Stimulated activated naive CD8-positive, alpha-beta T cell treated with anti-CD3 and anti-CD28 coated beads, Interleukin-15, Interleukin-2, amounts not matched to agents 100 ng/mL and 50 ng/mL, for 24 hours (primary cell): ENCODE data around the gene GPR39.
"Not testable (repeated sequence)": the region's sequence is repeated elsewhere in the genome, so short reads cannot be mapped to it uniquely, and the experiment has no call there.

Experiments
- H3K27ac Mint-ChIP-seq: one replicate; pipeline ENCODE4 v1.8.0; 2021; ENCODE audit warnings: mild to moderate bottlenecking, mixed read lengths
- H3K27me3 Mint-ChIP-seq: one replicate; pipeline ENCODE4 v1.8.0; 2021; ENCODE audit warnings: mixed read lengths
- H3K36me3 Mint-ChIP-seq: one replicate; pipeline ENCODE4 v1.8.0; 2021; ENCODE audit warnings: low read depth, mixed read lengths
- H3K4me1 Mint-ChIP-seq: one replicate; pipeline ENCODE4 v1.8.0; 2021; ENCODE audit warnings: low read depth, mixed read lengths
- H3K4me3 Mint-ChIP-seq: one replicate; pipeline ENCODE4 v1.8.0; 2021; ENCODE audit warnings: mild to moderate bottlenecking, mixed read lengths
- H3K9me3 Mint-ChIP-seq: one replicate; pipeline ENCODE4 v1.8.0; 2021; ENCODE audit warnings: mixed read lengths

The GPR39 gene

DNA sequence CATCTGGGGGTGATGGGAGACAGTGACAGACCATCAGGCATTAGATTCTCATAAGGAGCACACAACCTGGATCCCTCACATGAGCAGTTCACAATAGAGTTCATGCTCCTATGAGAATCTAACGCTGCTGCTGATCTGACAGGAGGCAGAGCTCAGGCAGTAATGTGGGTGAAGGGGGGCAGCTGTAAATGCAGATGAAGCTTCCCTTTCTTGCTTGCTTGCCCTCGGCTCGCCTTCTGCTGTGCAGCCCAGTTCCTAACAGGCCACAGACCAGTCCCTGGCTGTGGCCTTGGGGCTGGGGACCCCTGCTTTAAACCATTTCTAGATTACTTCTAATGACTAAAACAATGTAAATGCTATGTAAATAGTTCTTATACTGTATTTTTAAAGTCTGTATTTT, 19.6 kb upstream of the GPR39 start:
- H3K4me3 Mint-ChIP-seq, H3K27me3 Mint-ChIP-seq, H3K9me3 Mint-ChIP-seq, H3K36me3 Mint-ChIP-seq, H3K4me1 Mint-ChIP-seq, H3K27ac Mint-ChIP-seq: not testable (repeated sequence)

DNA sequence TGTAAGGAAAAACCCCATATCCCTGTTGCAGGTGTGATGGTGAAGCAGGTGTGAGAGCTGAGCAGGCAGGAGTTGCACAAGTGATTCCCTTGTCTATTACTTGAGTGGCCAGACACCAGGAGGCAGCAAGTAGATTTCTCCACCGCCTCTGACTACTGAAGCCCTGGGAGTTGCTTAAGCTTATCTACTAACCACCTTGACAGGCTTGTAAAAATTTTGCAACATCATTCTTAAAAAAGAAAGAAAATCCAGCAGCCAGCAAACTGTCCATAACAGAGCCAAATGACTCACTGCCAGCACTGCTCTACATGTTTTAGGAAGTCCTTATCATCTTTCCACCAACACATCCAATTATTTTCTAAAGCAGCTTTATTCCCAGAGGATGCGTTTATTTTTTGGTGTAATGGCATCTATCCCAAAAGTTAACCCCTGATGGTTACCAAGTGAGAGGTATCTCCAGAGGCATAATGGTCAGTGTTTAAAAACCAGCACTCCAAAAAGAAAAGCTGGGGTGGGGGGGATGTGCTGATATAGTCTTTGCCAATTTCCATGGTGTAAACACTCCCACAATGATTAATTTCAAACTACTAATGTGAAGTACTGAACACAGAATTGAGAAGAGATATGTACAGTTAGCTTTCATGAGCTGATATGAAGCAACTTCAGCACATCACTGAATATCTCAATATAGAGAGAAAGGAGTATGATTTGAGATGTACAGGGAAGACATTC, 16.3 kb upstream of the GPR39 start:
- H3K27me3 Mint-ChIP-seq, result no peaks in the 10 kb centered on the region
- no peaks in the 10 kb centered on the region for H3K9me3 Mint-ChIP-seq
- no peak overlapping the region for H3K27ac Mint-ChIP-seq
- H3K36me3 Mint-ChIP-seq, result no peaks in the 10 kb centered on the region
- H3K4me3 Mint-ChIP-seq, result no peak overlapping the region
- no peaks in the 10 kb centered on the region for H3K4me1 Mint-ChIP-seq

DNA sequence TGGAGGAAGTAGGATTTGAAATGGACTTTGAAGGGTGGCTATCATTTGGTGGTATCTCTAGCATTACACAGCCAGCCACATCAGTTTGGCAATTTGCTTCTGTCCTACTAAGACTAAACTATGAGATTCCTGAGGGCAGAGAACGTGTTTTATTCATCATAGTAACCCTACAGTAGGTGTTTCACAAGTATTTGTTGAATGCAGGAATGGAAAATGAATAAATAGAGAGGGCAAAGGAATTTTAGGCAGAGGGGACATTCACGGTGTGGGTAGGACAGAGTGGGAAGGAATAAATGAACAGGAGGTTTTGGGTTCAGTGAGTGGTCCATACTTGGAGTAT, 15.7 kb upstream of the GPR39 start:
- Mint-ChIP-seq H3K4me1 (no peaks in the 10 kb centered on the region), H3K27ac (no peak overlapping the region), H3K27me3 (no peaks in the 10 kb centered on the region), H3K4me3 (no peak overlapping the region), H3K36me3 (no peaks in the 10 kb centered on the region), H3K9me3 (peaks cover 2% of the 10 kb centered on the region)

GRCh38 chr2:132401326-132401725, 15.3 kb upstream of the GPR39 start:
- Mint-ChIP-seq H3K4me3 (no peak overlapping the region), H3K27ac (no peak overlapping the region), H3K4me1 (no peaks in the 10 kb centered on the region), H3K36me3 (no peaks in the 10 kb centered on the region), H3K27me3 (peaks cover 4% of the 10 kb centered on the region), H3K9me3 (peaks cover 5% of the 10 kb centered on the region)

GRCh38 chr2:132403146-132403545, 13.5 kb upstream of the GPR39 start:
- Mint-ChIP-seq H3K4me1 (no peaks in the 10 kb centered on the region), H3K9me3 (peaks cover 12% of the 10 kb centered on the region), H3K4me3 (no peak overlapping the region), H3K27ac (no peak overlapping the region), H3K27me3 (peaks cover 8% of the 10 kb centered on the region), H3K36me3 (no peaks in the 10 kb centered on the region)

DNA sequence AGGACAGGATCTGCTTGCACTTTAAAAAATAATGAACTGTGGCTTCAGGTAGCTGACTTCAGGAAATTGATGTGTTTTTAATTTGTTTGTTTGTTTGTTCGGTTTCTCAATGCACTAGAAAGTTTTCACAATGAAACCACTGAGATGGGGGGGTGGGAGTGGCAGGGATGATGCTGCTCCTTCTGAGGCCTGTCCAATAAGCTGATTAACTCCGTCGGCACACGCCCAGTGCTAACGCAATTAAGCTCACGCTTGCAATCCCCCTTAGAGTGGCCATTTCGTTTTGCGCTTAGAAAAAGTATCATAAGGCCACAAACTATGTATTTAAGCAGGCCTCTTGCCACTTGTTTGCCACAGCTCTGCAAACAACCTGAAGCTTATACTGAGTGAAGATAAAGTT, 12.5 kb upstream of the GPR39 start:
- Mint-ChIP-seq H3K36me3 (no peaks in the 10 kb centered on the region), H3K9me3 (peaks cover 12% of the 10 kb centered on the region), H3K27me3 (peaks cover 8% of the 10 kb centered on the region), H3K27ac (no peak overlapping the region), H3K4me3 (no peak overlapping the region), H3K4me1 (no peaks in the 10 kb centered on the region)

DNA sequence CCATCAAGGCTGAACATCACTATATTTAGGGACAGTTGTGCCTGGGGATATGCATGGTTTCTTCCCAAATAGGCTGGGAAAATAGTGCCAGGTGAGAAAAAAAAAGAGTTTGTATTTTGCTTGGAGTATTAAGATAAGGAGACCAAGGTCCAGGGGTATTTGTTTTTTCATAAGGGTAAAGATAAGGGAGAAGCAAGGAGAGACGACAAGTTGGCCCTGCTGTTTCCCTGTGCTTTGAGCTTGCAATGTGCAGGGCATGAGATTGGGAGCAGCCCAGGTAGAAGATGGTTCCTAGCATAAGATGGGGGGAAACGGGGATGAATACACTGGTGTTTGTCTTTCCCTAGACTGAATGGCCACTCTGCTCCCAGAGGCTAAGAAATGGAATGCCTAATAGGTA, 8.8 kb upstream of the GPR39 start:
- no peaks in the 10 kb centered on the region for H3K36me3 Mint-ChIP-seq
- peaks cover 10% of the 10 kb centered on the region for H3K27me3 Mint-ChIP-seq
- H3K9me3 Mint-ChIP-seq, result peaks cover 12% of the 10 kb centered on the region
- no peak overlapping the region for H3K4me3 Mint-ChIP-seq
- no peaks in the 10 kb centered on the region for H3K4me1 Mint-ChIP-seq
- H3K27ac Mint-ChIP-seq, result no peak overlapping the region

DNA sequence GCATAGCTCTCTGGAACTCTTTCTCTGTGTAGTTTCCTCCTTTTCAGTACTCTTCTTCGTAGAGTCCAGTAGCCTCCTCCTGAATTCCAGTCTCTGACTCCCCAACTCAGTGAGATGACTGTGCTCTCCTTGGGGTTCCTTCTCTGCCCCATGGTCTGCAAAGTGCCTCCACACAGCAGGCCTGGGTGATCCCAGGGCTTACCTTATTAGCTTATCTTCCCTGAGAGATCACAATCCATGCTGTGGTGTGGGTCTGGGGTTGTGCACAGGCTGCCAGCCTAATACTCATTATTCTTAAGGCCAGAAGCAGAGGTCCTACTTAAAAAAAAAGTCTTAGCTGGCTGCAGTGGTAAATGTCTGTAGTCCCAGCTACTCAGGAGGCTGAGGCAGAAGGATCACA, 4.6 kb upstream of the GPR39 start:
- Mint-ChIP-seq H3K9me3 (peaks cover 4% of the 10 kb centered on the region), H3K27ac (no peak overlapping the region), H3K36me3 (no peaks in the 10 kb centered on the region), H3K4me1 (no peaks in the 10 kb centered on the region), H3K27me3 (peaks cover 26% of the 10 kb centered on the region), H3K4me3 (no peak overlapping the region)

- no peaks in the 10 kb centered on the region for H3K36me3 Mint-ChIP-seq
- no peak overlapping the region for H3K27ac Mint-ChIP-seq
- peaks cover 35% of the 10 kb centered on the region for H3K27me3 Mint-ChIP-seq
- no peak overlapping the region for H3K4me3 Mint-ChIP-seq
- H3K4me1 Mint-ChIP-seq, result no peaks in the 10 kb centered on the region
- H3K9me3 Mint-ChIP-seq, result peaks cover 4% of the 10 kb centered on the region
Observed at GRCh38 chr2:132414081-132414480, 2.5 kb upstream of the GPR39 start.

- Mint-ChIP-seq H3K9me3 (peaks cover 4% of the 10 kb centered on the region), H3K4me1 (no peaks in the 10 kb centered on the region), H3K4me3 (no peak overlapping the region), H3K27ac (no peak overlapping the region), H3K27me3 (peaks cover 35% of the 10 kb centered on the region), H3K36me3 (no peaks in the 10 kb centered on the region)
Observed at GRCh38 chr2:132415256-132415914, 1.2 kb upstream of the GPR39 start.

- H3K9me3 Mint-ChIP-seq, result peaks cover 4% of the 10 kb centered on the region
- H3K27ac Mint-ChIP-seq, result no peak overlapping the region
- no peaks in the 10 kb centered on the region for H3K4me1 Mint-ChIP-seq
- H3K36me3 Mint-ChIP-seq, result no peaks in the 10 kb centered on the region
- peaks cover 35% of the 10 kb centered on the region for H3K27me3 Mint-ChIP-seq
- no peak overlapping the region for H3K4me3 Mint-ChIP-seq
Observed at GRCh38 chr2:132415915-132416722, 486 bp upstream of the GPR39 start.

- no peak overlapping the region for H3K27ac Mint-ChIP-seq
- no peaks in the 10 kb centered on the region for H3K4me1 Mint-ChIP-seq
- peaks cover 33% of the 10 kb centered on the region for H3K27me3 Mint-ChIP-seq
- H3K9me3 Mint-ChIP-seq, result peaks cover 4% of the 10 kb centered on the region
- no peaks in the 10 kb centered on the region for H3K36me3 Mint-ChIP-seq
- no peak overlapping the region for H3K4me3 Mint-ChIP-seq
Observed at GRCh38 chr2:132417430-132418035, 928 bp downstream of the GPR39 start.

GRCh38 chr2:132419235-132419634, 2.6 kb downstream of the GPR39 start:
- Mint-ChIP-seq H3K36me3 (no peaks in the 10 kb centered on the region), H3K9me3 (peaks cover 4% of the 10 kb centered on the region), H3K27ac (no peak overlapping the region), H3K4me1 (no peaks in the 10 kb centered on the region), H3K4me3 (no peak overlapping the region), H3K27me3 (peaks cover 26% of the 10 kb centered on the region)

- no peak overlapping the region for H3K4me3 Mint-ChIP-seq
- no peak overlapping the region for H3K27ac Mint-ChIP-seq
- H3K9me3 Mint-ChIP-seq, result peaks cover 6% of the 10 kb centered on the region
- no peaks in the 10 kb centered on the region for H3K36me3 Mint-ChIP-seq
- peaks cover 25% of the 10 kb centered on the region for H3K27me3 Mint-ChIP-seq
- H3K4me1 Mint-ChIP-seq, result no peaks in the 10 kb centered on the region
Observed at GRCh38 chr2:132419941-132420340, 3.3 kb downstream of the GPR39 start.
